Measurements from ENCODE around the gene CHST14.

Gene CHST14

DNA sequence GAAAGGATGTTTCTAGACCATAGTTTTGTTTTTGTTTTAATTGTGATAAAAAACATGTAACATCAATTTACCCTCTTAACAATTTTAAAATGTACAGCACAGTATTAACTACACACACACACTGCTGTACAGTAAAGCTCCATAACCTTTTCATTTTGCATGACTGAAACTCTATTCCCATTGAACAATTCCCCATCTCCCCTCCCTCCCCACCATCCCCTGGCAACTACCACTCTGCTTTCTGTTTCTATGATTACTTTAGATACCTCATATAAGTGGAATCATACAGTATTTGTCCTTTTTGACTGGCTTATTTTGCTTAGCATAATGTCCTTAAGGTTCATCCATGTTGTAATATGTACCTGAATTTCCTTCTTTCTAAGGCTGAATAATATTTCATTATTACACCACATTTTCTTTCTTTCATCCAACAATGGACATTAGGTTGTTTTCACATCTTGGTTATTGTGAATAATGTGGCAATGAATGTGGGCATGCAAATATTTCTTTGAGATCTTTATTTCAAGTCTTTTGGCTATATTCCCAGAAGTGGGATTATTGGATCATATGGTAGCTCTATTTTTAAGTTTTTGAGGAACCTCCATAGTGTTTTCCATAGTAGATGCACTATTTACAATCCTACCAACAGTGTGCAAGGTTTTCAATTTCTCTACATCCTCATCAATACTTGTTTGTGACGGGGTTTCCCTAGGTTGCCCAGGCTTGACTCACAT is 10.7 kb downstream of the CHST14 start:
- no peaks in the 10 kb centered on the region for H3K36me3 ChIP-seq
- no peak overlapping the region for H3K4me2 ChIP-seq

DNA sequence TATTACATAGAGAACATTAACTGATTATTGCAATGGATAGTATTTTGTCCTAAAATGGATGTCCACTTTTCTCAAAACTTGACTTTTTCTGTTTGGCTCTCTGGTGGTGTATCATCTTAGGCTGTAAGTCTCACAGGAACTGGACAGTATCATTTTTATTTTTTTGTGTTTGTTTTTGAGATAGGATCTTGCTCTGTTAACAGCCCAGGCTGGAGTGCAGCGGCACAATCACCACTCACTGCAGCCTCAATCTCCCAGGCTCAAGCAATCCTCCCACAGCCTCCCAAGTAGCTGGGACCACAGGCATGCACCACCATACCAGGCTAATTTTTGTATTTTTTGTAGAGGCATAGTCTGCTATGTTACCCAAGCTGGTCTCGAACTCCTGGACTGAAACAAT is 13.1 kb downstream of the CHST14 start:
- Histone ChIP-seq H3K9me3 (peaks cover 20% of the 10 kb centered on the region), H3K27ac (no peak overlapping the region), H3K27me3 (no peaks in the 10 kb centered on the region), H3K4me1 (no peaks in the 10 kb centered on the region), H3K36me3 (no peaks in the 10 kb centered on the region), H3K4me2 (no peak overlapping the region), H4K20me1 (no peaks in the 10 kb centered on the region), H3K4me3 (no peak overlapping the region), H3K9ac (no peak overlapping the region)
- no peak for TF ChIP-seq Cebpa-rat (IDR thresholded peaks at IDR 0.05)

More for the DNA sequence above, 10.7 kb downstream of the CHST14 start:
- Histone ChIP-seq H3K4me3 (no peak overlapping the region), H3K9me3 (peaks cover 7% of the 10 kb centered on the region), H3K27me3 (no peaks in the 10 kb centered on the region), H3K4me1 (no peaks in the 10 kb centered on the region), H4K20me1 (no peaks in the 10 kb centered on the region), H3K27ac (no peak overlapping the region), H3K9ac (no peak overlapping the region)
- TF ChIP-seq Cebpa-rat (IDR thresholded peaks at IDR 0.05) = no peak

DNA sequence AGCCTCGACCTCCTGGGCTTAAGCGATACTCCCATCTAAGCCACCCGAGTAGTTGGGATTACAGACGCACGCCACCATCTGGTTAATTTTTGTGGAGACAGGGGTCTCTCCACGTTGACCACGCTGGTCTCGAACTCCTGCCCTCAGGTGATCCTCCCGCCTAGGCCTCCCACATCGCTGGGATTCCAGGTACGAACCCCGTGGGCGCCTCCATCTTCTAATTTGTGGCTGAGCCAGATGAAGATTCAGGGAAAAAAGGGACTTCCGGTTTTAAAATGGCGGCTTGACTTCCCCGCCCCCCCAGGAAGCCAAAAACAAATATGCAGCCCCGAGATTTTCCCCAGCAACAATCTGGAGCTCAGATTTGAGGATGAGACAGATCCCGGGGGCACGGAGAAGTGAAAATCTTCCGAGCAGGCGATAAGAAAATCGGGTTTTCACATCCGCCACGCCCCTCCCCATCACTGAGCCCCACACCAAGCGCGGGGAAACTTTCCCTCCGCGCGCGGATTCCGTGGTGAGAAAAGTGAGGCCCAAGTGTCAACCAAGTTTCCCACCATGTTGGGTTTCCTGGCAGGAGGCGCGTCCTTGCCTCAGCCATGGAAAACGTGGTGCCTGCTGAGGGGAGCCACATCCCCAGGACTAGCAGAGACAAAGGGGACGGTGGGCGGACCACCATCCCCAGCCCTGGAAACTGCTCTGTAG is 15.4 kb downstream of the CHST14 start:
- Histone ChIP-seq H3K4me1 (no peaks in the 10 kb centered on the region), H3K9me3 (peaks cover 20% of the 10 kb centered on the region), H4K20me1 (no peaks in the 10 kb centered on the region), H3K4me2 (no peak overlapping the region), H3K9ac (no peak overlapping the region), H3K27me3 (no peaks in the 10 kb centered on the region), H3K36me3 (no peaks in the 10 kb centered on the region), H3K27ac (no peak overlapping the region), H3K4me3 (no peak overlapping the region)
- TF ChIP-seq Cebpa-rat (IDR thresholded peaks at IDR 0.05) = no peak

DNA sequence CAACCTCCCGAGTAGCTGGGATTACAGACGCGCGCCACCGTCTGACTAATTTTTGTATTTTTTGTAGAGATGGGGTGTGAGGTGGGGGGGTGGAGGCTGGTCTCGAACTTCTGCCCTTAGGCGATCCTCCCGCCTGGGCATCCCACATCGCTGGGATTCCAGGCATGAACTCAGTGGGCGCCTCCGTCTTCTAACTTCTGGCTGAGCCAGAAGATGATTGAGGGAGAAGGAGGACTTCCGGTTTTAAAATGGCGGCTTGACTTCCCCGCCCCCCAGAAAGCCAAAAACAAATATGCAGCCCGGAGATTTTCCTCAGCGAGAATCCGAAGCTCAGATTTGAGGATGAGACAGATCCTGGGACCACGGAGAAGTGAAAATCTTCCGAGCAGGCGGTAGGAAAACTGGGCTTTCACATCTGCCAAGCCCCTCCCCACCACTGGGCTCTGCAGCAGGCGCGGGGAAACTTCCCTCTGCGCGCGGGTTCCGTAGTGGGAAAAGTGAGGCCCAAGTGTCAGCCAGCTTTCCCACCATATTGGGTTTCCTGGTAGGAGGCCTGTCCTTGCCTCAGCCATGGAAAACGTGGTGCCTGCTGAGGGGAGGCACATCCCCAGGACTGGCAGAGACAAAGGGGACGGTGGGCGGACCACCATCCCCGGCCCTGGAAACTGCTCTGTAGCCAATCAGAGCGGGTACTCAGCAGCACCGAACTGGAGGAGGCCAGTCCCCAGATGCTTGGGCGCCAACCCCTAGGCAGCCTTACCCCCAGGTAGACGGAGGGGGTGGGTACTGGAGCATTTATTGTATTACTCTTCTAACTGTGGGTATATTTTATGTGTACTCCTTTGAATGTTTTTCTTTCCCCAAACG is 17.3 kb downstream of the CHST14 start:
- no peak overlapping the region for H3K9ac ChIP-seq
- no peaks in the 10 kb centered on the region for H3K36me3 ChIP-seq
- no peak overlapping the region for H3K27ac ChIP-seq
- H4K20me1 ChIP-seq = no peaks in the 10 kb centered on the region
- H3K27me3 ChIP-seq = no peaks in the 10 kb centered on the region
- H3K9me3 ChIP-seq = peaks cover 20% of the 10 kb centered on the region
- H3K4me2 ChIP-seq = no peak overlapping the region
- peaks cover 5% of the 10 kb centered on the region for H3K4me1 ChIP-seq
- no peak overlapping the region for H3K4me3 ChIP-seq
- no peak for TF ChIP-seq Cebpa-rat (IDR thresholded peaks at IDR 0.05)

DNA sequence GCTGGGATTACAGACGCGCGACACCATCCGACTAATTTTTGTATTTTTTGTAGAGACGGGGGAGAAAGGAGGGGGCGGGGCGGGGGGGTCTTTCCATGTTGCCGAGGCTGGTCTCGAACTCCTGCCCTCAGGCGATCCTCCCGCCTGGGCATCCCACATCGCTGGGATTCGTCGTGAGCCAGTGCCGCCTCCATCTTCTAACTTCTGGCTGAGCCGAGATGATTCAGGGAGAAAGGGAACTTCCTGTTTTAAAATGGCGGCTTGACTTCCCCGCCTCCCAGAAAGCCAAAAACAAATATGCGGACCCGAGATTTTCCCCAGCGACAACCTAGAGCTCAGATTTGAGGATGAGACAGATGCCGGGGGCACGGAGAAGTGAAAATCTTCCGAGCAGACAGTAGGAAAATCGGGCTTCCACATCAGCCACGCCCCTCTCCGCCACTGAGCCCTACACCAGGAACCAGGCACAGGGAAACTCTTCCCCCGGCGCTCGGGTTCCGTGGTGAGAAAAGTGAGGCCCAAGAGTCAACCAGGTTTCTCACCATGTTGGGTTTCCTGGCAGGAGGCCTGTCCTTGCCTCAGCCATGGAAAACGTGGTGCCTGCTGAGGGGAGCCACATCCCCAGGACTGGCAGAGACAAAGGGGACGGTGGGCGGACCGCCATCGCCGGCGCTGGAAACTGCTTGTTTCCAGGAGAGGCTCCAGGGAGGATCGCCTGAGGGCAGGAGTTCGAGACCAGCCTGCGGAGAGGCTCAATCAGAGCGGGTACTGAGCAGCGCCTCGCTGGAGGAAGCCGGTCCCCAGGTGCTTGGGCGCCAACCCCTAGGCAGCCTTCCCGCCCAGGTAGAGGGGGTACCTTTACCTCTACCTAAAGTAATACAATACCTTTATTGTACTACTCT is 18.7 kb downstream of the CHST14 start:
- Histone ChIP-seq H3K4me3 (no peak overlapping the region), H4K20me1 (no peaks in the 10 kb centered on the region), H3K9me3 (peaks cover 20% of the 10 kb centered on the region), H3K36me3 (no peaks in the 10 kb centered on the region), H3K4me2 (no peak overlapping the region), H3K4me1 (peaks cover 20% of the 10 kb centered on the region), H3K9ac (no peak overlapping the region), H3K27ac (no peak overlapping the region), H3K27me3 (no peaks in the 10 kb centered on the region)
- TF ChIP-seq Cebpa-rat (IDR thresholded peaks at IDR 0.05) = no peak

DNA sequence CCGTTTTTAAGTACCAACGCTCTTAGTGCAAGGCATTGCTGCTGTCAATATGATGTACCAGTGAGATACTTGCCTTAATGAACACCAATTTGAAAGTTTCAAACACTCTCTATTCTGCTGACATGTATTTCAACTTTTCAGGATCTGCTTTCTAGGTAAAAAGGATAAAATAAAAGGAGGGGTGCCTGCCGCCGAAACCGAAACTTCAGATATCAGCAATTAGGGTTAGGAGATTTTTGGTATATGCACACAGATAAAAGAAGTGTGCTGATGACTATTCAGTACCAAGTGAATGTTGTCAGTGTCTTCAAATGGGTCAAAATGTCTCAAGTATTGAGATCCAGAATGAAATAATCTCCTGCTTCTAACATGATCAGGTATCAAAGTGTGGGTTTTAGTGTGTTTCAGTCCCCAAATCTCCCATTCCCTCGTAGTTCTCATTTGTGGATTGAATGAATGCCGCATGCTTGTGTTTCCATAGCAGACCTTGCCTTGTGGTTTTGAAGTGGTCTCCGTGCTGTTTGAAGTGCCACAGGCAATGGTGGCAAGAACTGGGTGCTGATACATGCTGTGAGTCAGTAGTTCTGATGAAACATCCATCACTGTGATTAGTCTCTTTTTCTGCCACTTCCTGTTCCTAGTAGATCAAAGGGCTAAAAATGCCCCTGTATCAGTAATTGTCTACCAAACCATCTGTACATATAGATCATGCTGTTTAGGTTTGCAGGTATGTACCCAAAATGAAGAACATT is 22.5 kb downstream of the CHST14 start:
- Histone ChIP-seq H3K4me2 (peak overlapping the region; percentile 61), H3K27ac (no peak overlapping the region)
- TF ChIP-seq Cebpa-rat (IDR thresholded peaks at IDR 0.05) = no peak

DNA sequence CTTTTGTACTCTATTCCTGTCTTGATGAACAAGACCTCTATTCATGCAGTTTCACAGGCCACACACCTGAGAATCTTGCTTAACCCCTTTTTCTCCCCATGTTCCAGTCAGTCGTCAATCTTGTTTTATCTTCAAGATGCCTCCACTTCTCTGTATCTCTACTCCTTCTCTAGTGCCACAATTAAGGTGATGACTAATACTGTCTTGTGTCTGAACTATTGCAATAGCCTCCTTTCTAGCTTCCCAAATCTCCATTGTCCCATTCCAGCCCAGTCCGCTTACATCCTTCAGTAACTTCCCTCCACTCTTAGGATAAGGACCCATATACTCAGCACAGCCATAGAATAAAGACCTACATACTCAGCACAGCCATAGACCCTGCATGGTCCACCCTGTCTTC is 24.7 kb downstream of the CHST14 start:
- H3K27ac ChIP-seq = no peak overlapping the region

More for the DNA sequence above, 22.5 kb downstream of the CHST14 start:
- peaks cover 4% of the 10 kb centered on the region; the same call in 1 of the 2 replicates for H3K9me3 ChIP-seq
- no peak overlapping the region for H3K4me3 ChIP-seq
- H3K9ac ChIP-seq = no peak overlapping the region
- H4K20me1 ChIP-seq = no peaks in the 10 kb centered on the region
- H3K36me3 ChIP-seq = no peaks in the 10 kb centered on the region
- H3K27me3 ChIP-seq = no peaks in the 10 kb centered on the region
- peaks cover 23% of the 10 kb centered on the region for H3K4me1 ChIP-seq

DNA sequence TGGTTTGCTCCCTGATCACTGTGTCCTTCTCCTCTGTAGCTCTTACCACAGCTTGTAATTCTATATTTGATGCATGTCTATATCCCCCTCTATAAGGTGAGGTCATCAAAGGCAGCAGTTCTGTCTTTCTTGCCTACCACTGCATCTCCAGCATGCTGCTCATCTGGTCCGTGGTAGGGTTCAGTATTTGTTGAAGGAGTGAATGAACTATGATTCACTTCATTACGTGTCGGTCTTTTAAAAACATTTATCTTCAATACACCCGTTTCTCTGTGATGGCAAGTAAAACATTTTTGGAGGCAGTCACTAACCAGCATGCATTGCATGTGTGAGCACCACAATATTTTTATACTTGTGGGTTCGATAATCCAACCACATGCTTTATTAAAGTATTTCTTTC is 27.6 kb downstream of the CHST14 start:
- Histone ChIP-seq H3K36me3 (no peaks in the 10 kb centered on the region), H3K27ac (no peak overlapping the region)

More for the DNA sequence above, 24.7 kb downstream of the CHST14 start:
- Histone ChIP-seq H3K4me3 (no peak overlapping the region), H3K36me3 (no peaks in the 10 kb centered on the region), H3K4me1 (peaks cover 23% of the 10 kb centered on the region), H3K9ac (no peak overlapping the region), H3K27me3 (no peaks in the 10 kb centered on the region), H3K9me3 (no peaks in the 10 kb centered on the region), H3K4me2 (no peak overlapping the region), H4K20me1 (no peaks in the 10 kb centered on the region)
- no peak for TF ChIP-seq Cebpa-rat (IDR thresholded peaks at IDR 0.05)

More for the DNA sequence above, 27.6 kb downstream of the CHST14 start:
- Histone ChIP-seq H3K9me3 (no peaks in the 10 kb centered on the region), H4K20me1 (no peaks in the 10 kb centered on the region), H3K4me2 (no peak overlapping the region), H3K4me1 (peaks cover 14% of the 10 kb centered on the region), H3K27me3 (no peaks in the 10 kb centered on the region), H3K9ac (no peak overlapping the region), H3K4me3 (no peak overlapping the region)
- no peak for TF ChIP-seq Cebpa-rat (IDR thresholded peaks at IDR 0.05)

All from BLaER1 (cell line).